Measurements from ENCODE around the gene MED9. TPM values are rescaled to one million over a fixed set of nuclear protein-coding genes. Genes with fewer than 3 reads are reported as not detected.
A peak's percentile ranks its signal among the peaks of the same experiment; 100 is the strongest.
"Not testable (repeated sequence)": the region's sequence is repeated elsewhere in the genome, so short reads cannot be mapped to it uniquely, and the experiment has no call there.

Gene MED9
- total and polyA plus RNA-seq, 8 donors = 4.6 to 12.2 (median 7.1) TPM

GRCh38 chr17:17485420-17485819 is 8.6 kb downstream of the MED9 start:
- 93% methylated on average over 6 of the region's 6 CpGs for WGBS, 2 donors
- Histone ChIP-seq H3K27me3 (no peaks in the 10 kb centered on the region), H3K4me1 (no peaks in the 10 kb centered on the region), H3K27ac (no peak overlapping the region), H3K4me3 (no peak overlapping the region), H3K36me3 (peaks cover 0 to 3% (median 0%) of the 10 kb centered on the region in 3 donors), H3K9me3 (no peaks in the 10 kb centered on the region)
- TF ChIP-seq CTCF (IDR thresholded peaks at IDR 0.05) = no peak
- FAIRE-seq = no peak
- intact Hi-C loops (cut with DNase I) = no loop called here
- DNase-seq = peak in 1 of 6 donors; percentile 24
- ATAC-seq = no peak

- H3K4me1 ChIP-seq; H3K27ac ChIP-seq; H3K36me3 ChIP-seq; ATAC-seq; intact Hi-C loops (cut with DNase I); H3K9me3 ChIP-seq; FAIRE-seq; H3K27me3 ChIP-seq; H3K4me3 ChIP-seq: not testable (repeated sequence)
- WGBS, 2 donors = 96 to 97% methylated on average over 21 to 23 of the region's 23 CpGs
- DNase-seq = peak in 1 of 6 donors; percentile 68
Measured at GRCh38 chr17:17486416-17486815, 9.6 kb downstream of the MED9 start.

- 85 to 89% methylated on average over 2 of the region's 2 CpGs for WGBS, 2 donors
- no peak for DNase-seq
Measured at GRCh38 chr17:17487998-17488397, 11.2 kb downstream of the MED9 start.

GRCh38 chr17:17491031-17491471 is 14.3 kb downstream of the MED9 start:
- Histone ChIP-seq H3K27me3 (no peaks in the 10 kb centered on the region), H3K9me3 (no peaks in the 10 kb centered on the region), H3K4me1 (peaks cover 9 to 11% (median 9%) of the 10 kb centered on the region in 3 donors), H3K27ac (no peak overlapping the region), H3K36me3 (peaks cover 0 to 14% (median 3%) of the 10 kb centered on the region in 3 donors), H3K4me3 (no peak overlapping the region)
- ATAC-seq (no peak), FAIRE-seq (no peak), DNase-seq (no peak)
- 81 to 84% methylated on average over 10 of the region's 10 CpGs for WGBS, 2 donors
- no peak for TF ChIP-seq CTCF (IDR thresholded peaks at IDR 0.05)
- intact Hi-C loops (cut with DNase I) = loop anchor here in 1 of 3 donors (10.0 kb wide), 1 partner anchor 154 kb away; no protein-coding TSS in a partner anchor

More at GRCh38 chr17:17487998-17488397, 11.2 kb downstream of the MED9 start:
- no peak for TF ChIP-seq CTCF (IDR thresholded peaks at IDR 0.05)
- no peaks in the 10 kb centered on the region for H3K9me3 ChIP-seq
- H3K27ac ChIP-seq = no peak overlapping the region
- intact Hi-C loops (cut with DNase I) = no loop called here
- H3K4me1 ChIP-seq = no peaks in the 10 kb centered on the region
- no peak overlapping the region for H3K4me3 ChIP-seq
- peaks cover 0 to 14% (median 3%) of the 10 kb centered on the region in 3 donors for H3K36me3 ChIP-seq
- no peak for ATAC-seq
- H3K27me3 ChIP-seq = no peaks in the 10 kb centered on the region
- no peak for FAIRE-seq

- Histone ChIP-seq H3K27me3 (no peaks in the 10 kb centered on the region), H3K4me1 (peaks cover 9 to 11% (median 9%) of the 10 kb centered on the region in 3 donors), H3K4me3 (no peak overlapping the region), H3K36me3 (peaks cover 0 to 14% (median 3%) of the 10 kb centered on the region in 3 donors), H3K27ac (no peak overlapping the region), H3K9me3 (no peaks in the 10 kb centered on the region)
- FAIRE-seq (no peak), ATAC-seq (no peak), DNase-seq (peak in 2 of 6 donors; percentile 17 to 20)
- 92 to 93% methylated on average over 15 to 17 of the region's 17 CpGs for WGBS, 2 donors
- intact Hi-C loops (cut with DNase I) = loop anchor here in 1 of 3 donors (10.0 kb wide), 1 partner anchor 153 kb away; no protein-coding TSS in a partner anchor
- no peak for TF ChIP-seq CTCF (IDR thresholded peaks at IDR 0.05)
Measured at GRCh38 chr17:17491546-17491988, 14.8 kb downstream of the MED9 start.
